ENCODE measurements around the gene MATN1. TPM values are rescaled to one million over a fixed set of nuclear protein-coding genes. Genes with fewer than 3 reads are reported as not detected.

MATN1 gene
- total RNA-seq, 1 donor from 2014 or later = 1.7 TPM

DNA sequence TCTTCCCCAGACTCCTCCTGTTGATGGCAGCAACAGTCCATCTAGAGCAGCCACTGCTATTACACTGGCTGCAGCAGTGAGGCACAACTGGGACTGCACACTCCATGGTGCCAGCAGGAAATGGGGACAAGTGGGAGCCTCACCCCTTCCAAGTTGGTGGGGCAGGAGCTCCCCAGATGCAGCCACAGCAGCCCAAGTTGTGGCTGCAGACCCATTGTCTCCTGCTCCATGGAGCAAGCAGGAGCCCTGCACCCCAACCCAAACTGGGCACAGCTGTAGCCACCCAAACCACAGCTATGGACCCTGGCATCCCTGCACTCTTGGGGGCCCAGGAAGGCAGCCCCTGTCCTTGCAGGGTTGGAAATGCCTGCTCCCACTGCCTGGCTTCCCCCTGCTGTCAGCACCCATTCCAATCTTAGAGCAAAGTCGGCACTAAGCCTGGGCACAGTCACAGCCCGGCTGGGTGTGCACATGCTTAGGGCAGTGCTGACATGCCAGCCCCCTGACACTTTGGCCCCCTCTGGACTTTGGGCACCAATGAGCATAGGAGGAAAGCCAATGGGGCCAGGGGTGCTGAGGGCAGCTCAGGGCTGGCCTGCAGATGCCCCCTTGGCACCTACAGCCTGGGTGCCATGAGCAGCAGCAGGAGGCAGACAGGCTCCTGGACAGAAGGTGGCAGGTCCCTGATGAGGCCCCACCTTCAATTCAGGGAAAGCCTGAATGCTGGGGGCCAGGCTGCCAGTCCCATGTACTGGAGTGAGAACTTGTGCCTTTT lies 44.0 kb downstream of the MATN1 start:
- Mint-ChIP-seq H3K4me1 (ENCODE audit: unreplicated experiment) (no peaks in the 10 kb centered on the region), H3K36me3 (ENCODE audit: low read depth, unreplicated experiment) (no peaks in the 10 kb centered on the region), H3K27ac (ENCODE audit: unreplicated experiment) (no peak overlapping the region), H3K9me3 (ENCODE audit: unreplicated experiment) (no peaks in the 10 kb centered on the region), H3K27me3 (ENCODE audit: unreplicated experiment) (peaks cover 4% of the 10 kb centered on the region), H3K4me3 (ENCODE audit: unreplicated experiment) (no peak overlapping the region)
- TF ChIP-seq, protein P1, sequence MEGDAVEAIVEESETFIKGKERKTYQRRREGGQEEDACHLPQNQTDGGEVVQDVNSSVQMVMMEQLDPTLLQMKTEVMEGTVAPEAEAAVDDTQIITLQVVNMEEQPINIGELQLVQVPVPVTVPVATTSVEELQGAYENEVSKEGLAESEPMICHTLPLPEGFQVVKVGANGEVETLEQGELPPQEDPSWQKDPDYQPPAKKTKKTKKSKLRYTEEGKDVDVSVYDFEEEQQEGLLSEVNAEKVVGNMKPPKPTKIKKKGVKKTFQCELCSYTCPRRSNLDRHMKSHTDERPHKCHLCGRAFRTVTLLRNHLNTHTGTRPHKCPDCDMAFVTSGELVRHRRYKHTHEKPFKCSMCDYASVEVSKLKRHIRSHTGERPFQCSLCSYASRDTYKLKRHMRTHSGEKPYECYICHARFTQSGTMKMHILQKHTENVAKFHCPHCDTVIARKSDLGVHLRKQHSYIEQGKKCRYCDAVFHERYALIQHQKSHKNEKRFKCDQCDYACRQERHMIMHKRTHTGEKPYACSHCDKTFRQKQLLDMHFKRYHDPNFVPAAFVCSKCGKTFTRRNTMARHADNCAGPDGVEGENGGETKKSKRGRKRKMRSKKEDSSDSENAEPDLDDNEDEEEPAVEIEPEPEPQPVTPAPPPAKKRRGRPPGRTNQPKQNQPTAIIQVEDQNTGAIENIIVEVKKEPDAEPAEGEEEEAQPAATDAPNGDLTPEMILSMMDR (IDR thresholded peaks at IDR 0.05; ENCODE audit: unreplicated experiment) = no peak
- DNase-seq (ENCODE audit: low spot score) = no peak

DNA sequence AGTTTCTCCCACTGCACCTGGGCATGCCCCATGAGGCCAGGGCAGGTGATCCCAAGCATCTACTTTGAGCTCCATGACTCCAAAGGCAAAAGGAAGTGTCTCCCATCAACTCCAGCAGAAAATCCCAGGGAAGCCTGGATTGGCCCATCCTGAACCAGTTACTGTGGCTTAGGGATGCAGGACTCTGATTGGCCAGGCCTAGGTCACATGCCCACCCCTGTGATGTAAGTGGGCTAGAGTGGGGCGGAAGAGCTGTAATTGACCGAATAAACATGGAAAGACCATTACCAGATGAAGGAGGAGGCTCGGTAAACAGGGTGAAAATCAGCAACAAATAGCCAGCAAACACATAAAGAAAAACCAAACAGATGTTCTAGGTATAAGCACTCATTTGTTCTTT lies 45.2 kb downstream of the MATN1 start:
- no peaks in the 10 kb centered on the region for H3K36me3 Mint-ChIP-seq (ENCODE audit: low read depth, unreplicated experiment)
- no peak for DNase-seq (ENCODE audit: low spot score)
- no peak overlapping the region for H3K4me3 Mint-ChIP-seq (ENCODE audit: unreplicated experiment)
- TF ChIP-seq, protein P1 (IDR thresholded peaks at IDR 0.05; ENCODE audit: unreplicated experiment) = no peak
- H3K4me1 Mint-ChIP-seq (ENCODE audit: unreplicated experiment) = no peaks in the 10 kb centered on the region
- no peak overlapping the region for H3K27ac Mint-ChIP-seq (ENCODE audit: unreplicated experiment)
- H3K27me3 Mint-ChIP-seq (ENCODE audit: unreplicated experiment) = no peaks in the 10 kb centered on the region
- H3K9me3 Mint-ChIP-seq (ENCODE audit: unreplicated experiment) = no peaks in the 10 kb centered on the region

DNA sequence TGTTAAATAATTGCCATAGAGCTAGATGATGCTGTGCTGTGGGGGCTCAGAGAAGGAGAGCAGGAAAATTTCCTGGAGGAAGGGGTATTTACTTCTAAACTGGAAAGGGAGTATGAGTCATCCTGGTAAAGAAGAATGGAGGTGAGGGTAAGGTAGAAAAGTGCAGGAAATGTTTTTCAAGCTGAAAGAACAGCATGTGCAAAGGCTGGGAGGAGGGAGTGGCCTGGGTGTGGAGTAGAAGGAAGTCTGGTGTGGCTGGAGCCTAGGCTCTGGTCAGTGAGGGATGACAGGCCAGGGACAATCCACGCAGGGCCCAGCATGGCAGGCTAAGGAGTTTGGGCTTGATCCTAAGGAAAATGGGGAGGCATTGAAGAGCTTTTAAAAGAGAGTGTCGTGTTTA lies 45.9 kb downstream of the MATN1 start:
- Mint-ChIP-seq H3K27me3 (ENCODE audit: unreplicated experiment) (no peaks in the 10 kb centered on the region), H3K27ac (ENCODE audit: unreplicated experiment) (no peak overlapping the region), H3K36me3 (ENCODE audit: low read depth, unreplicated experiment) (no peaks in the 10 kb centered on the region), H3K9me3 (ENCODE audit: unreplicated experiment) (no peaks in the 10 kb centered on the region), H3K4me1 (ENCODE audit: unreplicated experiment) (no peaks in the 10 kb centered on the region), H3K4me3 (ENCODE audit: unreplicated experiment) (no peak overlapping the region)
- TF ChIP-seq, protein P1 (IDR thresholded peaks at IDR 0.05; ENCODE audit: unreplicated experiment) = no peak
- DNase-seq (ENCODE audit: low spot score) = no peak

DNA sequence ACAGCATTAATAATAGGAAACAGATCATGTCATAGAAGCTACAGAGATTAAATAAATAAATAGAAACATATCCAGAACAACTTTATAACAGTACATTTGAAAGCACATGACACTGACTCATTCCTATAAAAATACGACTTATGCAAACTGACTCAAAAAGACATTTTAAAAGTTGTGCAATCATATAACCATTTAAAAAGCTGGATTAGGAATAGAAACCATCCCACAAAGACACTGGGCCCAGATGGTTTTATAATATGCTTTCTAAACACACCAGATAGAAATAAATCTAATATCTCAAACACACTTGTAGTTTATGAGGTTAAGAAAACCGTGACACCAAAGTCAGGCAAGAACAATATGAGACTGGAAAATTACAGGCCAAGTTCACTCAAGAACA lies 47.6 kb downstream of the MATN1 start:
- H3K4me3 Mint-ChIP-seq (ENCODE audit: unreplicated experiment) = no peak overlapping the region
- H3K36me3 Mint-ChIP-seq (ENCODE audit: low read depth, unreplicated experiment) = no peaks in the 10 kb centered on the region
- no peak overlapping the region for H3K27ac Mint-ChIP-seq (ENCODE audit: unreplicated experiment)
- H3K9me3 Mint-ChIP-seq (ENCODE audit: unreplicated experiment) = no peaks in the 10 kb centered on the region
- H3K4me1 Mint-ChIP-seq (ENCODE audit: unreplicated experiment) = no peaks in the 10 kb centered on the region
- no peaks in the 10 kb centered on the region for H3K27me3 Mint-ChIP-seq (ENCODE audit: unreplicated experiment)
- TF ChIP-seq, protein P1 (IDR thresholded peaks at IDR 0.05; ENCODE audit: unreplicated experiment) = no peak
- no peak for DNase-seq (ENCODE audit: low spot score)

DNA sequence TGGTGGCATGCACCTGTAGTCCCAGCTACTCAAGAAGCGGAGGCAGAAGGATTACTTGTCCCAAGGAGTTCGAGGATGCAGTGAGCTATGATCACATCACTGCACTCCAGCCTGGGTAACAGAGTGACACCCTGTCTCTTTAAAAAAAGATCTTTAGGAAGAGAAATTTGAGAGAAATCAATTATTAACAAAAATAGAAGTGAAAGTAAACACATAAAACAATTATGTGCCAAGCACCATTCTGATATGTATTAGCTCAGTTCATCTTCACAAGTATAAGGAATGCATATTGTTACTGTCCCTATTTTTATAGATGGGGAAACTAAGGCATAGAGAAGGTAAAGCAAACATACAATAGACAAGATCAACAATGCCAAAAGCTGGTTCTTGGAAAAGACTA lies 48.1 kb downstream of the MATN1 start:
- Mint-ChIP-seq H3K4me1 (ENCODE audit: unreplicated experiment) (no peaks in the 10 kb centered on the region), H3K36me3 (ENCODE audit: low read depth, unreplicated experiment) (no peaks in the 10 kb centered on the region), H3K4me3 (ENCODE audit: unreplicated experiment) (no peak overlapping the region), H3K9me3 (ENCODE audit: unreplicated experiment) (no peaks in the 10 kb centered on the region), H3K27me3 (ENCODE audit: unreplicated experiment) (no peaks in the 10 kb centered on the region), H3K27ac (ENCODE audit: unreplicated experiment) (no peak overlapping the region)
- no peak for DNase-seq (ENCODE audit: low spot score)
- TF ChIP-seq, protein P1 (IDR thresholded peaks at IDR 0.05; ENCODE audit: unreplicated experiment) = no peak

Data from endothelial cell (in vitro differentiated cells).